Right ventricle myocardium superior (tissue), 1 donor: ENCODE data around the gene SEZ6L. TPM values are rescaled to one million over a fixed set of nuclear protein-coding genes. Genes with fewer than 3 reads are reported as not detected.

ENCODE experiments used
- ATAC-seq: fragments of 200-7000 bp; cut with Tn5 transposase; one replicate; pipeline ENCODE4 v1.9.1; 2020; ENCODE audit warnings: mild to moderate bottlenecking; ENCODE audit not compliant: poor library complexity
- DNase-seq: peaks from one replicate; pipeline ENCODE4 v3.0.0-alpha.2; 2020
- intact Hi-C: fragments of 100-400 bp; cut with DNase I; formaldehyde crosslinking; loops from one replicate; pipeline ENCODE4 v1.11.2; 2022
- long read RNA-seq: library from polyadenylated mRNA; unstranded; transcript quantifications from one replicate; pipeline ENCODE4 v2.0.0, GENCODE V29; 2021
- total RNA-seq: library from RNA; stranded (reverse); fragmentation: NEBNext Ultra II Directional; extraction: Animal tissue kit (Norgen Biotek cat#: 25700); gene quantifications from one replicate; pipeline ENCODE4 v1.2.1, GENCODE V29; 2021
- donor health status: DM: no; HTN: yes; CAD: no; lungs with severe emphysema.

SEZ6L gene
- total RNA-seq: 0.11 TPM
- long read RNA-seq: 0 reads

GRCh38 chr22:26169315-26170111 lies at the start of gene SEZ6L:
TSS of gene SEZ6L (plus strand) at chr22:26169462. CDS start at chr22:26169670, 208 bp downstream.
- intact Hi-C loops: no loop called here
- DNase-seq (peak; percentile 44), ATAC-seq (peak; percentile 79)

- intact Hi-C loops: no loop called here
- ATAC-seq (no peak), DNase-seq (no peak)
These were observed 46.3 kb upstream of the SEZ6L start for GRCh38 chr22:26122920-26123468.

GRCh38 chr22:26124991-26125725 lies 44.1 kb upstream of the SEZ6L start:
- no peak for ATAC-seq
- intact Hi-C loops: no loop called here
- DNase-seq: no peak

- no peak for DNase-seq
- intact Hi-C loops: no loop called here
These were observed 42.1 kb upstream of the SEZ6L start for GRCh38 chr22:26127126-26127525.

GRCh38 chr22:26127556-26127955 lies 41.7 kb upstream of the SEZ6L start:
- intact Hi-C loops: no loop called here
- DNase-seq (no peak), ATAC-seq (no peak)

More at GRCh38 chr22:26127126-26127525, 42.1 kb upstream of the SEZ6L start:
- ATAC-seq: no peak

GRCh38 chr22:26131589-26132154 lies 37.6 kb upstream of the SEZ6L start:
- ATAC-seq: no peak
- intact Hi-C loops: loop anchor here (10.0 kb wide), 1 partner anchor 57 kb away; no protein-coding TSS in a partner anchor

GRCh38 chr22:26134654-26135330 lies 34.5 kb upstream of the SEZ6L start:
- no peak for ATAC-seq
- no peak for DNase-seq
- intact Hi-C loops: loop anchor here (10.0 kb wide), 1 partner anchor 60 kb away; no protein-coding TSS in a partner anchor

More at GRCh38 chr22:26131589-26132154, 37.6 kb upstream of the SEZ6L start:
- no peak for DNase-seq

- ATAC-seq (no peak), DNase-seq (no peak)
- intact Hi-C loops: loop anchor here (10.0 kb wide), 1 partner anchor 61 kb away; no protein-coding TSS in a partner anchor
These were observed 33.5 kb upstream of the SEZ6L start for GRCh38 chr22:26135806-26136205.

- ATAC-seq: no peak
- peak; percentile 40 for DNase-seq
- intact Hi-C loops: loop anchor here (10.0 kb wide), 1 partner anchor 65 kb away; no protein-coding TSS in a partner anchor
These were observed 30.0 kb upstream of the SEZ6L start for GRCh38 chr22:26139310-26139709.

- DNase-seq: no peak
- intact Hi-C loops: no loop called here
- no peak for ATAC-seq
These were observed 27.4 kb upstream of the SEZ6L start for GRCh38 chr22:26141831-26142230.

- no peak for DNase-seq
- ATAC-seq: no peak
- intact Hi-C loops: no loop called here
These were observed 25.4 kb upstream of the SEZ6L start for GRCh38 chr22:26143806-26144325.

- DNase-seq (no peak), ATAC-seq (no peak)
- intact Hi-C loops: no loop called here
These were observed 9.4 kb upstream of the SEZ6L start for GRCh38 chr22:26159886-26160285.

- intact Hi-C loops: no loop called here
- no peak for ATAC-seq
These were observed 7.5 kb upstream of the SEZ6L start for GRCh38 chr22:26161746-26162145.

GRCh38 chr22:26162926-26163325 lies 6.3 kb upstream of the SEZ6L start:
- ATAC-seq: no peak
- intact Hi-C loops: no loop called here
- DNase-seq: no peak

More at GRCh38 chr22:26161746-26162145, 7.5 kb upstream of the SEZ6L start:
- no peak for DNase-seq

GRCh38 chr22:26164174-26164573 lies 5.1 kb upstream of the SEZ6L start:
- no peak for ATAC-seq
- intact Hi-C loops: no loop called here
- no peak for DNase-seq

GRCh38 chr22:26168330-26168851 lies 871 bp upstream of the SEZ6L start:
- DNase-seq (no peak), ATAC-seq (no peak)
- intact Hi-C loops: no loop called here

GRCh38 chr22:26168939-26169314 lies 335 bp upstream of the SEZ6L start:
- intact Hi-C loops: no loop called here
- peak; percentile 38 for ATAC-seq
- DNase-seq: peak; percentile 41

- DNase-seq: no peak
- intact Hi-C loops: no loop called here
- ATAC-seq: no peak
These were observed 840 bp downstream of the SEZ6L start for GRCh38 chr22:26170112-26170492.
